ENCODE data around the gene OR2T35.

GRCh38 chr1:248593226-248593625 lies 51.9 kb downstream of the OR2T35 start:
- no peak for TF ChIP-seq CTCF (IDR thresholded peaks at IDR 0.05)
- no peak for TF ChIP-seq POLR2A (IDR thresholded peaks at IDR 0.05)
